K562 treated with DMSO at 1 percent for 48 hours (cell line): ENCODE results near the gene TMEM178A. TPM values are rescaled to one million over a fixed set of nuclear protein-coding genes. Genes with fewer than 3 reads are reported as not detected.

Experiments used
- total RNA-seq: library from RNA; unstranded; fragments of 300-600 nt; gene quantifications from 2 replicates; pipeline ENCODE4 v1.2.3, GENCODE V29; 2022; ENCODE audit warnings: low replicate concordance; ENCODE audit errors: extremely low read depth

TMEM178A gene
- not detected in 2 replicates for total RNA-seq

DNA sequence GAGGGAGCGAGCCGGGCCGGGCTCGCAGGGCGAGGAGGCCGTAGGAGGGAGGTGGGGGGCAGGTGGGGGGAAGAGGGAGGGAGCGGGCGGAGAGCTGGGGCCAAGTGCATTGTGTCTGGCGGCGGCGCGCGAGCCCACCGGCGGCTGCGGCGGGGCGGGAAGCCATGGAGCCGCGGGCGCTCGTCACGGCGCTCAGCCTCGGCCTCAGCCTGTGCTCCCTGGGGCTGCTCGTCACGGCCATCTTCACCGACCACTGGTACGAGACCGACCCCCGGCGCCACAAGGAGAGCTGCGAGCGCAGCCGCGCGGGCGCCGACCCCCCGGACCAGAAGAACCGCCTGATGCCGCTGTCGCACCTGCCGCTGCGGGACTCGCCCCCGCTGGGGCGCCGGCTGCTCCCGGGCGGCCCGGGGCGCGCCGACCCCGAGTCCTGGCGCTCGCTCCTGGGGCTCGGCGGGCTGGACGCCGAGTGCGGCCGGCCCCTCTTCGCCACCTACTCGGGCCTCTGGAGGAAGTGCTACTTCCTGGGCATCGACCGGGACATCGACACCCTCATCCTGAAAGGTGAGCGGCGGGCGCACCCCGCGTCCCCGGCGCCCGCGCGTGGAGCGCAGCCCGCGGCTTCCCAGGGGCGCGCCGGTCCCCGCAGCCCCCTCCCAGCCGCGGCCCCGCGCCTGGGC lies at the start of gene TMEM178A:
Gene TMEM178A, plus strand, starts transcription at position 107 of the 680 bp plus-strand sequence. Its CDS starts 58 bp downstream, at position 165.

Other genes with a start within 250 kb of the TMEM178A start
- gene MAP4K3, start 228.6 kb upstream of the TMEM178A start, total RNA-seq, result not detected in 2 replicates
- gene THUMPD2, start 113.3 kb downstream of the TMEM178A start, total RNA-seq, result not detected in 2 replicates